ENCODE results near the gene LCE1D.

Gene LCE1D

GRCh38 chr1:152776361-152776760 lies 20.2 kb upstream of the LCE1D start:
- no peak for DNase-seq (ENCODE audit: low spot score)
- TF ChIP-seq, protein P1, sequence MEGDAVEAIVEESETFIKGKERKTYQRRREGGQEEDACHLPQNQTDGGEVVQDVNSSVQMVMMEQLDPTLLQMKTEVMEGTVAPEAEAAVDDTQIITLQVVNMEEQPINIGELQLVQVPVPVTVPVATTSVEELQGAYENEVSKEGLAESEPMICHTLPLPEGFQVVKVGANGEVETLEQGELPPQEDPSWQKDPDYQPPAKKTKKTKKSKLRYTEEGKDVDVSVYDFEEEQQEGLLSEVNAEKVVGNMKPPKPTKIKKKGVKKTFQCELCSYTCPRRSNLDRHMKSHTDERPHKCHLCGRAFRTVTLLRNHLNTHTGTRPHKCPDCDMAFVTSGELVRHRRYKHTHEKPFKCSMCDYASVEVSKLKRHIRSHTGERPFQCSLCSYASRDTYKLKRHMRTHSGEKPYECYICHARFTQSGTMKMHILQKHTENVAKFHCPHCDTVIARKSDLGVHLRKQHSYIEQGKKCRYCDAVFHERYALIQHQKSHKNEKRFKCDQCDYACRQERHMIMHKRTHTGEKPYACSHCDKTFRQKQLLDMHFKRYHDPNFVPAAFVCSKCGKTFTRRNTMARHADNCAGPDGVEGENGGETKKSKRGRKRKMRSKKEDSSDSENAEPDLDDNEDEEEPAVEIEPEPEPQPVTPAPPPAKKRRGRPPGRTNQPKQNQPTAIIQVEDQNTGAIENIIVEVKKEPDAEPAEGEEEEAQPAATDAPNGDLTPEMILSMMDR (IDR thresholded peaks at IDR 0.05; ENCODE audit: extremely low read depth, missing control alignments) = no peak

DNA sequence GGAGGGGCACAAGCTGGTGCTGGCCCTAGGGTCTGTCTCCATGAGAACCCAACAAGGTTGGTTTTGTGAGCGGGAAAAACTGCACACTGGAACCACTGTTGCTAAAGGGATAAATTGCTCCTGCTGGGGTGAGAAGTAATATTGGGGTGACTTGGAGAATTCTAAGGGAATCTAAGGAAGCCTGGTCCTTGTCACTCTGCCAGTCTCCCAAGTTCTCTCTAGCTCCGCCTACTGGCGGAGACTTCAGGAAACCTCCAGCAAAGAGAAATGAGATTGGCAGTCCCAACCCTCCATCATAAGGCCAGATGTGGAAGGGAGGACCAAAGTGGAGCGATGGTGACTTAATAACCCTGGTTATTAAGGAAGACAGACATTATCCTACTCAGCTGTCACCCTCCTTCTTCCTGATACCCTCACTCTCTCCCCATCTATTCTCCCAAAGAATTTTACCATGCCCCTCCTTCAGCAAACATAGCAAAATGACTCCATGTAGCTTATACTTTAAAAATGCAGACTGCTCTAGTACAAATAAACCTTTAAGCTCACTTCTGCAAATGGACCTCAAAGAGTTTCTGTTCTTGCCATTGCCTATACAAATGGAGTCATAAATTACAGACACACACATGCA lies 18.9 kb upstream of the LCE1D start:
- TF ChIP-seq, protein P1 (IDR thresholded peaks at IDR 0.05; ENCODE audit: extremely low read depth, missing control alignments) = peak; percentile 18
- DNase-seq (ENCODE audit: low spot score) = peak; percentile 59

DNA sequence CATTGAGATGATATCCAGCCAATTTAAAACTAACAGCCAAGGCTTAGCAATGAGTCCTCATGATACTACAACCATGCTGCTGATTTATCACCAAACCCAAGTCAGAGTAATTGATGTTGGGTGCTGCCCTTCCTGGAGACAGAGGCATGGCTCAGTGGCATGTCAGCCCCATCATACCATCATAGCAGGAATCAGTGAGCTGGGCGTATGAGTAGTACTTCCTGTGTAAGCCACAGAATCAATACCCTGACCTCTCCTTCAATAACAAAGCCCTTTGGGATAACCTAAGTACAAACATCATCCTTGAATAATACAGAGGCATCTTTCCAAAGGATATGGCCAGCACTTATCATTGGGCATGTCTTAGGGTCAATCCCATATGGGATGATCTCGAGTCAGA lies 13.4 kb upstream of the LCE1D start:
- TF ChIP-seq, protein P1 (IDR thresholded peaks at IDR 0.05; ENCODE audit: extremely low read depth, missing control alignments) = no peak
- no peak for DNase-seq (ENCODE audit: low spot score)

GRCh38 chr1:152786077-152786476 lies 10.4 kb upstream of the LCE1D start, which contains the start of gene LCE1E:
Gene LCE1E, plus strand, starts transcription at chr1:152786257. Its CDS starts 1,043 bp downstream, at chr1:152787300.
- TF ChIP-seq, protein P1 (IDR thresholded peaks at IDR 0.05; ENCODE audit: extremely low read depth, missing control alignments) = no peak
- no peak for DNase-seq (ENCODE audit: low spot score)

DNA sequence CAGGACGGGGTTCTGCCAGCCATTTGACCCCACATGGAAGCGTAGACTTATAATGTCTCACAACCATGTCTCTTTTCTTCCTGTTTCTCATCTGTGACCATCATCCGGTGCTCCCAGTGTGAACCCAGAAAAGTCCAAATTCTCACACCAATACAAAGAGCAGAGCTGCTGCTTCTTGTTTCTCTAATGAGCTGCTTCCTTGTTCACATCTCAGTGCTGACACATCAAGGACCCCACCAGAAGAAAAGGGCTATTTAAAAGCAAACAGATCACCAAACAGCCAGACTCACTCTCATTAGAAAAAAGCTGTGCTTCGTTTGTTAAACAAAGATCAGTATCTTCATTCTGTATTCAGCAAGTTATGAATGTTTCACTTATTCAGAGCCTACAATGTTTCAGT lies 835 bp upstream of the LCE1D start:
- TF ChIP-seq, protein P1 (IDR thresholded peaks at IDR 0.05; ENCODE audit: extremely low read depth, missing control alignments) = no peak
- DNase-seq (ENCODE audit: low spot score) = no peak

GRCh38 chr1:152801333-152801732 lies 4.8 kb downstream of the LCE1D start:
- TF ChIP-seq, protein P1 (IDR thresholded peaks at IDR 0.05; ENCODE audit: extremely low read depth, missing control alignments) = no peak

DNA sequence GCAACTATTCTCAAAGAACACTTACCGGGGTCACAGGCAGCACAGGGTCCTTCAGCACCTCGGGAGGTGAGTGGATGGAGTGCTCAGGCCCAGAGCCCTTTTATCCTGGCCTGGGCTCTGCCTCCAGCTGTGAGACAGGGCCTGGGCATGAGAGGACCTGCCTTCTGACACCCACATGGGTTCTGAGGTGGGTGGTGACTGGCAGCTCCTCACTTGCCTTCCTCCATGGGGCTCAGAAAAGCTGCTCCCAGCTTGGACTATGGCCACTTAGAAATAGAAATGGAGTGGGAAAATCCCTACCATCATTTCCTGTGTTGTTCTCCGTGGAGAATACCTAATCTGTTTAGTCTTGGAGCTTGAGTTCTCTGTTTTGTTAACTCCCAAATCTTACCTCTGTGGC lies 10.1 kb downstream of the LCE1D start, which contains the start of gene LCE1C:
TSS of gene LCE1C (minus strand) at position 76 of the 400 bp plus-strand sequence. CDS start 1,173 bp downstream, outside the sequence.
- no peak for DNase-seq (ENCODE audit: low spot score)
- TF ChIP-seq, protein P1 (IDR thresholded peaks at IDR 0.05; ENCODE audit: extremely low read depth, missing control alignments) = no peak

More at GRCh38 chr1:152801333-152801732, 4.8 kb downstream of the LCE1D start:
- DNase-seq (ENCODE audit: low spot score) = no peak

Data from GM20000 (cell line).